ENCODE results near the gene KCNH2. TPM values are rescaled to one million over a fixed set of nuclear protein-coding genes. Genes with fewer than 3 reads are reported as not detected.
A peak's percentile ranks its signal among the peaks of the same experiment; 100 is the strongest.

Gene KCNH2
- total and polyA plus RNA-seq, 2 of the 8 experiments (the other 6 are each of a cell fraction or from before 2014, with no cell fraction given): 8.0 to 15.0 TPM

DNA sequence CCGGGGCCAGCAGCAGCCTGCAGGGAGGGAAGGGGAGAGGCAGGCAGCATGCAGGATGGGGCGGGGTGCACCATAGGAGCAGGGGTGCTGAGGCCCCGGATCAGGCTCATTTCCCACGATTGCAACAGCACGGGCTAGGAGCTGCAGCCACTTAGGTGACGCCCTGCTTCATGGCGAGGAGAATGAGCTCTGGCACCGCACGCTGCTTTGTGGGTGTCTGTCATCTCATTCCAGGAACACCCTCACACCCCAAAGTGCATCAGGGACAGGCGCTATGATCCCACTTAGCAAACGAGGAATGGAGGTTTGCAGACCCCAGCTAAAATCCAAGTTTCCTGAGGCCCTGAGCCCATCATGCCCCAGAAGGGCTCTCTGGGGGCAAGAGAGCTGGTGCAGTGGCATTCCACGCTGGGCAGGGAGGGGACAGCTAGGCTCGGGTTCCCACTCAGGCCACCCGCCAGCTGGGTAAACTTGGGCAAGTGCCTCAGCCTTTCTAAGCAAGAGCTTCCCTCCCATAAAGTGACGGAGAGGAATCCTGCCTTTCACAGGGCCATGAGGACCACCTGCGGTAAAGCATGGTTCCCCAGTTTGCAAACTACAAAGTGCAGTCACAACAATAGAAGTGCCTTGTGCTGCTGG is 9.3 kb downstream of the KCNH2 start:
- peak overlapping the region in 1 of 2 experiments; percentile 7; a peak in 1 of 4 replicates for H3K4me2 ChIP-seq (ENCODE audit: insufficient read depth in 1 of 2, low read depth in 2 of 2, low read length in 2 of 2)
- H2AFZ ChIP-seq (ENCODE audit: low read length): no peak overlapping the region
- CTCF ChIA-PET (ENCODE audit: partially characterized antibody): interaction anchor here (0.6 to 27.0 kb wide), 17 partner anchors 5 to 193 kb away, joined by 3 to 797 read pairs (median 4); partner anchors contain the start of genes KCNH2 and NOS3
- H3K79me2 ChIP-seq (ENCODE audit: control insufficient read depth in 1 of 2, insufficient read depth in 2 of 2, low read length in 2 of 2): no peaks in the 10 kb centered on the region
- H3K23me2 ChIP-seq (ENCODE audit: low read depth, low read length): peaks cover 3% of the 10 kb centered on the region; the same call in 1 of the 2 replicates
- peaks cover 2 to 34% (median 18%) of the 10 kb centered on the region in 4 experiments for H3K4me1 ChIP-seq (replicated peaks in 1 of 4; ENCODE audit: control insufficient read depth in 3 of 4, insufficient read depth in 4 of 4, low read length in 3 of 4)
- H3K9ac ChIP-seq (replicated peaks in 1 of 4; ENCODE audit: extremely low read depth in 1 of 4, low read depth in 3 of 4, low read length in 3 of 4): no peak overlapping the region
- H4K8ac ChIP-seq (ENCODE audit: extremely low read depth, insufficient read depth, low read length): peak overlapping the region; percentile 7; the same call in 1 of the 2 replicates
- no peak overlapping the region for H3K23ac ChIP-seq (ENCODE audit: insufficient read length)
- no peaks in the 10 kb centered on the region for H4K20me1 ChIP-seq (replicated peaks in 1 of 2; ENCODE audit: control insufficient read depth in 1 of 2, insufficient read depth in 2 of 2, low read length in 2 of 2)
- H2BK15ac ChIP-seq (ENCODE audit: low read length): peak overlapping the region; percentile 53; the same call in 1 of the 2 replicates
- WGBS, 2 experiments (ENCODE audit: extremely low coverage in 1 of 2, insufficient coverage in 1 of 2, insufficient read length in 1 of 2, insufficient replicate concordance in 2 of 2, low coverage in 1 of 2, low lambda C conversion rate in 2 of 2, missing lambda C conversion rate in 1 of 2): 82% methylated on average over 16 of the region's 16 CpGs; no CpG with 5 or more reads in 1 of the 2 experiments
- H2BK12ac ChIP-seq (ENCODE audit: low read depth, low read length): peak overlapping the region; percentile 19; the same call in 1 of the 2 replicates
- H3K27ac ChIP-seq (ENCODE audit: low read depth, low read length): no peak overlapping the region
- peak overlapping the region; percentile 26 for H4K91ac ChIP-seq (replicated peaks; ENCODE audit: insufficient read length, low read length)
- POLR2A ChIA-PET (ENCODE audit: partially characterized antibody): interaction anchor here (1.4 to 2.4 kb wide), 2 partner anchors 11 to 16 kb away, joined by 3 to 13 read pairs; no protein-coding TSS in a partner anchor
- no peak overlapping the region for H4K5ac ChIP-seq (ENCODE audit: insufficient read length, low read depth, low read length)
- peak overlapping the region; percentile 5; the same call in 1 of the 2 replicates for H3K18ac ChIP-seq (ENCODE audit: extremely low read depth, low read length)
- TF ChIP-seq POLR2AphosphoS5 (IDR thresholded peaks at IDR 0.05; ENCODE audit: low read depth, low read length) (no peak), POLR2A (IDR thresholded peaks at IDR 0.05; ENCODE audit: control extremely low read depth in 1 of 2, low read depth in 2 of 2, low read length in 2 of 2) (no peak), CHD1 (IDR thresholded peaks at IDR 0.05; ENCODE audit: low read depth, low read length) (no peak), CREB1 (IDR thresholded peaks at IDR 0.05) (no peak), FOSL1 (IDR thresholded peaks at IDR 0.05; ENCODE audit: insufficient read depth, low read depth, low read length) (no peak), MAFK (IDR thresholded peaks at IDR 0.05; ENCODE audit: low read depth, low read length) (no peak), EGR1 (IDR thresholded peaks at IDR 0.05; ENCODE audit: borderline replicate concordance, low read depth, low read length) (no peak), YY1 (IDR thresholded peaks at IDR 0.05; ENCODE audit: low read depth, low read length) (no peak), TEAD4 (IDR thresholded peaks at IDR 0.05; ENCODE audit: low read depth, low read length) (no peak), RAD21 (IDR thresholded peaks at IDR 0.05 in 1 of 2, conservative IDR thresholded peaks at IDR 0.05 in 1 of 2; ENCODE audit: low read depth in 2 of 2, low read length in 2 of 2) (no peak), CEBPB (IDR thresholded peaks at IDR 0.05; ENCODE audit: low read depth, low read length) (no peak)
- TF ChIP-seq, protein P1, sequence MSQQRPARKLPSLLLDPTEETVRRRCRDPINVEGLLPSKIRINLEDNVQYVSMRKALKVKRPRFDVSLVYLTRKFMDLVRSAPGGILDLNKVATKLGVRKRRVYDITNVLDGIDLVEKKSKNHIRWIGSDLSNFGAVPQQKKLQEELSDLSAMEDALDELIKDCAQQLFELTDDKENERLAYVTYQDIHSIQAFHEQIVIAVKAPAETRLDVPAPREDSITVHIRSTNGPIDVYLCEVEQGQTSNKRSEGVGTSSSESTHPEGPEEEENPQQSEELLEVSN (IDR thresholded peaks at IDR 0.05): no peak
- no peaks in the 10 kb centered on the region for H3K79me1 ChIP-seq (ENCODE audit: low read depth, low read length)
- H3K4ac ChIP-seq (replicated peaks; ENCODE audit: insufficient read length, low read depth, low read length): no peak overlapping the region
- no peak overlapping the region for H3K56ac ChIP-seq (replicated peaks; ENCODE audit: insufficient read length, low read depth, low read length)
- no peaks in the 10 kb centered on the region for H3K36me3 ChIP-seq (ENCODE audit: control insufficient read depth in 2 of 4, insufficient read depth in 4 of 4, low read length in 3 of 4)
- H3K9me3 ChIP-seq (ENCODE audit: insufficient read depth in 2 of 2, low read depth in 1 of 2, low read length in 1 of 2): no peaks in the 10 kb centered on the region
- no peak for DNase-seq (ENCODE audit: low read depth in 1 of 2, low spot score in 2 of 2)
- H3K4me3 ChIP-seq (ENCODE audit: extremely low read depth in 1 of 4, insufficient read depth in 2 of 4, low read depth in 3 of 4, low read length in 4 of 4): no peak overlapping the region
- no peak overlapping the region for H2BK5ac ChIP-seq (ENCODE audit: low read depth, low read length)
- no peak for FAIRE-seq
- no peak overlapping the region for H3K14ac ChIP-seq (ENCODE audit: insufficient read length)
- H2BK20ac ChIP-seq (ENCODE audit: low read length): no peak overlapping the region
- H2AK5ac ChIP-seq (ENCODE audit: low read depth, low read length): no peak overlapping the region
- no peak overlapping the region for H2BK120ac ChIP-seq (replicated peaks; ENCODE audit: low read depth, low read length)
- peaks cover 0 to 3% (median 0%) of the 10 kb centered on the region in 4 experiments; a peak in 3 of 7 replicates for H3K27me3 ChIP-seq (replicated peaks in 1 of 4; ENCODE audit: control insufficient read depth in 3 of 4, extremely low read depth in 1 of 4, insufficient read depth in 3 of 4, low read length in 3 of 4)

Data from H1 (cell line).